OCI-LY1 (cell line): Measurements from ENCODE around the gene AGAP1.

Experiments
- EZH2 ChIP-seq: fragments of 200-600 bp; sonication (generic), shearing (Covaris generic); IDR thresholded peaks from 2 replicates; pipeline ENCODE4 v1.8.0; 2017; ENCODE audit warnings: borderline replicate concordance, mixed run types, mild to moderate bottlenecking, antibody characterized with exemption, low read length, moderate library complexity, mixed read lengths
- TF ChIP-seq, protein P1 (sequence below): fragments of 200-600 bp; sonication (generic), shearing (Covaris generic); IDR thresholded peaks from 2 replicates; pipeline ENCODE4 v1.5.1; 2017; ENCODE audit warnings: mild to moderate bottlenecking, antibody characterized with exemption, low read length, moderate library complexity, mixed read lengths

DNA sequence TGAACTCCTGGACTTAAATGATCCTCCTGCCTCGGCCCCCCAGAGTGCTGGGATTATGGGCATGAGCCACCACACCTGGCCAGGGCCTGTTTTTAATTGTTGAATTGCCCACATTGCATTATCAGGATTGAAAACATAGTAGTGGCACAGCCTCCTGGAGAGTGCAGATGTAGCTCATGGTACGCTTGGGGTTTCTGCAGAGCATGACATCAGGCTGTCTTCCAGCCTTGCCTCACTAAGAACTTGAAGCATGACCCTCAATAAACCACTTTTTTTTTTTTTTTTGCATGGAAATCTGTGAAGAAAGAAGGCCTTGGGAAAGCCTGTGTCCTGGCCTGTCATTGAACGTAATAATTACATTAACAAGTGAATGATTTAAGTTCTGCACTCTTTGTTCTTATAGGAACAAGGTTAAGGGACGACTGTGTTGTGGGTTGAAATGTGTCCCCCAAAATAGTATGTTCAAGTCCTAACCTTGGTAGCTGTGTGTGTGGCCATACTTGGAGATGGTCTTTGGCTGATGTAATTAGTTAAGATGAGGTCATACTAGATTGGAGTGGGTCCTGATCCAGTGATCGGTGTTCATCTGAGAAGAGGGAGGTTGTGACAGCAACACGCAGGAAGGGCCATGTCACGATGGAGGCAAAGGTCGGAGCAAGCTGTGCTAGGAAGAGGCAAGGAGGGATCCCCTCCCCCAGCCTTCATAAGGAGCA is 90.2 kb downstream of the AGAP1 start:
- TF ChIP-seq, protein P1, sequence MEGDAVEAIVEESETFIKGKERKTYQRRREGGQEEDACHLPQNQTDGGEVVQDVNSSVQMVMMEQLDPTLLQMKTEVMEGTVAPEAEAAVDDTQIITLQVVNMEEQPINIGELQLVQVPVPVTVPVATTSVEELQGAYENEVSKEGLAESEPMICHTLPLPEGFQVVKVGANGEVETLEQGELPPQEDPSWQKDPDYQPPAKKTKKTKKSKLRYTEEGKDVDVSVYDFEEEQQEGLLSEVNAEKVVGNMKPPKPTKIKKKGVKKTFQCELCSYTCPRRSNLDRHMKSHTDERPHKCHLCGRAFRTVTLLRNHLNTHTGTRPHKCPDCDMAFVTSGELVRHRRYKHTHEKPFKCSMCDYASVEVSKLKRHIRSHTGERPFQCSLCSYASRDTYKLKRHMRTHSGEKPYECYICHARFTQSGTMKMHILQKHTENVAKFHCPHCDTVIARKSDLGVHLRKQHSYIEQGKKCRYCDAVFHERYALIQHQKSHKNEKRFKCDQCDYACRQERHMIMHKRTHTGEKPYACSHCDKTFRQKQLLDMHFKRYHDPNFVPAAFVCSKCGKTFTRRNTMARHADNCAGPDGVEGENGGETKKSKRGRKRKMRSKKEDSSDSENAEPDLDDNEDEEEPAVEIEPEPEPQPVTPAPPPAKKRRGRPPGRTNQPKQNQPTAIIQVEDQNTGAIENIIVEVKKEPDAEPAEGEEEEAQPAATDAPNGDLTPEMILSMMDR = no peak
- TF ChIP-seq EZH2 = no peak
